KOPT-K1 (cell line): ENCODE results near the gene ARHGEF25.
"Not testable (repeated sequence)": the region's sequence is repeated elsewhere in the genome, so short reads cannot be mapped to it uniquely, and the experiment has no call there.

Experiments
- H3K27ac ChIP-seq: fragments of 200-600 bp; sonication (generic); 2 replicates; pipeline ENCODE4 v1.5.1; 2016; ENCODE audit warnings: antibody characterized with exemption, mild to moderate bottlenecking, low read depth, low read length; ENCODE audit not compliant: poor library complexity, severe bottlenecking
- H3K36me3 ChIP-seq: fragments of 200-600 bp; sonication (generic); 2 replicates; pipeline ENCODE4 v1.5.1; 2017; ENCODE audit warnings: antibody characterized with exemption, mild to moderate bottlenecking, low read length, moderate library complexity; ENCODE audit not compliant: insufficient read depth
- H3K9me3 ChIP-seq: fragments of 200-600 bp; sonication (generic); 2 replicates; pipeline ENCODE4 v1.5.1; 2017; ENCODE audit warnings: antibody characterized with exemption, low read length, mild to moderate bottlenecking; ENCODE audit not compliant: insufficient read depth, poor library complexity, severe bottlenecking

ARHGEF25 gene

GRCh38 chr12:57611108-57611826, at the start of gene ARHGEF25:
Gene ARHGEF25 (plus strand): TSS chr12:57611435. CDS start chr12:57611895, 460 bp downstream.
- H3K27ac ChIP-seq: no peak within 1 kb of the TSS
- H3K9me3 ChIP-seq: no peaks in the 10 kb centered on the region
- H3K36me3 ChIP-seq: peaks cover 16% of the 10 kb centered on the region; the same call in 1 of the 2 replicates

GRCh38 chr12:57563358-57563757, 47.9 kb upstream of the ARHGEF25 start:
- H3K36me3 ChIP-seq: no peaks in the 10 kb centered on the region
- no peak overlapping the region for H3K27ac ChIP-seq
- H3K9me3 ChIP-seq: no peaks in the 10 kb centered on the region

GRCh38 chr12:57564178-57564740, 47.0 kb upstream of the ARHGEF25 start:
- Histone ChIP-seq H3K27ac (no peak overlapping the region), H3K9me3 (no peaks in the 10 kb centered on the region)

GRCh38 chr12:57568838-57569237, 42.4 kb upstream of the ARHGEF25 start:
- Histone ChIP-seq H3K9me3 (no peaks in the 10 kb centered on the region), H3K27ac (no peak overlapping the region), H3K36me3 (no peaks in the 10 kb centered on the region)

More at GRCh38 chr12:57564178-57564740, 47.0 kb upstream of the ARHGEF25 start:
- no peaks in the 10 kb centered on the region for H3K36me3 ChIP-seq

- Histone ChIP-seq H3K36me3 (no peaks in the 10 kb centered on the region), H3K27ac (no peak overlapping the region), H3K9me3 (no peaks in the 10 kb centered on the region)
These were observed 41.4 kb upstream of the ARHGEF25 start for GRCh38 chr12:57569858-57570257.

- H3K36me3 ChIP-seq, H3K9me3 ChIP-seq, H3K27ac ChIP-seq: not testable (repeated sequence)
These were observed 40.8 kb upstream of the ARHGEF25 start for GRCh38 chr12:57570438-57570837.

- Histone ChIP-seq H3K27ac (no peak overlapping the region), H3K9me3 (no peaks in the 10 kb centered on the region), H3K36me3 (no peaks in the 10 kb centered on the region)
These were observed 39.1 kb upstream of the ARHGEF25 start for GRCh38 chr12:57571926-57572762.

- Histone ChIP-seq H3K36me3 (no peaks in the 10 kb centered on the region), H3K27ac (no peak overlapping the region), H3K9me3 (no peaks in the 10 kb centered on the region)
These were observed 36.4 kb upstream of the ARHGEF25 start for GRCh38 chr12:57574795-57575194.

GRCh38 chr12:57575771-57576612, 35.2 kb upstream of the ARHGEF25 start:
- Histone ChIP-seq H3K9me3 (no peaks in the 10 kb centered on the region), H3K36me3 (no peaks in the 10 kb centered on the region), H3K27ac (no peak overlapping the region)

GRCh38 chr12:57576613-57577160, 34.5 kb upstream of the ARHGEF25 start:
- H3K27ac ChIP-seq: no peak overlapping the region
- H3K9me3 ChIP-seq: no peaks in the 10 kb centered on the region
- no peaks in the 10 kb centered on the region for H3K36me3 ChIP-seq

GRCh38 chr12:57577981-57578758, 33.1 kb upstream of the ARHGEF25 start:
- Histone ChIP-seq H3K27ac (no peak overlapping the region), H3K9me3 (no peaks in the 10 kb centered on the region), H3K36me3 (no peaks in the 10 kb centered on the region)

GRCh38 chr12:57579011-57579410, 32.2 kb upstream of the ARHGEF25 start:
- no peak overlapping the region for H3K27ac ChIP-seq
- no peaks in the 10 kb centered on the region for H3K9me3 ChIP-seq
- no peaks in the 10 kb centered on the region for H3K36me3 ChIP-seq

- no peaks in the 10 kb centered on the region for H3K36me3 ChIP-seq
- H3K27ac ChIP-seq: no peak overlapping the region
- no peaks in the 10 kb centered on the region for H3K9me3 ChIP-seq
These were observed 31.4 kb upstream of the ARHGEF25 start for GRCh38 chr12:57579677-57580465.
